Omental fat pad (tissue), 4 donors: ENCODE measurements around the gene CDCA8. TPM values are rescaled to one million over a fixed set of nuclear protein-coding genes. Genes with fewer than 3 reads are reported as not detected.

Experiments used
- ATAC-seq: fragments of 150-250 bp; one replicate; pipeline ENCODE4 v1.9.1; 2016; ENCODE audit warnings: mild to moderate bottlenecking, moderate library complexity; ENCODE audit not compliant: low FRiP score
- DNase-seq: peaks from one replicate; pipeline ENCODE4 v3.0.0-alpha.2; 2019; ENCODE audit warnings: low spot score
- CTCF ChIP-seq, 3 donors: fragments of 450-650 bp; IDR thresholded peaks; one replicate each; pipeline ENCODE4 v1.5.1; 2016 to 2017; ENCODE audit warnings: antibody characterized with exemption in 3 of 3, mild to moderate bottlenecking in 3 of 3, moderate library complexity in 2 of 3
- total RNA-seq, 4 donors: library from RNA; depleted of rRNA; stranded (reverse); fragments of >200 nt; gene quantifications; one replicate each; pipeline ENCODE4 v1.1.0, GENCODE V29; 2016

CDCA8 gene
- total RNA-seq, 4 donors from 2014 or later = 0.28 to 1.7 (median 0.63) TPM; not detected in 1

- ATAC-seq = no peak
- TF ChIP-seq CTCF (IDR thresholded peaks at IDR 0.05) = no peak
- no peak for DNase-seq
Measured at GRCh38 chr1:37724575-37724974, 32.3 kb downstream of the CDCA8 start.

- DNase-seq = no peak
- no peak for TF ChIP-seq CTCF (IDR thresholded peaks at IDR 0.05)
- ATAC-seq = no peak
Measured at GRCh38 chr1:37725851-37726613, 33.7 kb downstream of the CDCA8 start.

GRCh38 chr1:37726751-37727585, 34.7 kb downstream of the CDCA8 start:
- no peak for TF ChIP-seq CTCF (IDR thresholded peaks at IDR 0.05)
- ATAC-seq (no peak), DNase-seq (no peak)

- no peak for ATAC-seq
- no peak for DNase-seq
- no peak for TF ChIP-seq CTCF (IDR thresholded peaks at IDR 0.05)
Measured at GRCh38 chr1:37728416-37728815, 36.1 kb downstream of the CDCA8 start.

GRCh38 chr1:37730376-37730775, 38.1 kb downstream of the CDCA8 start:
- TF ChIP-seq CTCF (IDR thresholded peaks at IDR 0.05) = no peak
- DNase-seq (no peak), ATAC-seq (no peak)

GRCh38 chr1:37731312-37732019, 39.1 kb downstream of the CDCA8 start:
- DNase-seq (no peak), ATAC-seq (no peak)
- TF ChIP-seq CTCF (IDR thresholded peaks at IDR 0.05) = no peak
